KMS-11 (cell line): ENCODE measurements around the gene ICAM5.
"Not testable (repeated sequence)": the region's sequence is repeated elsewhere in the genome, so short reads cannot be mapped to it uniquely, and the experiment has no call there.

ENCODE experiments used
- H2AFZ ChIP-seq: fragments of 200-600 bp; sonication (generic); 2 replicates; pipeline ENCODE4 v1.6.1; 2016; ENCODE audit warnings: antibody characterized with exemption, mixed run types, low read depth
- H3K27ac ChIP-seq: fragments of 200-600 bp; sonication (generic); 2 replicates; pipeline ENCODE4 v1.6.1; 2016; ENCODE audit warnings: mild to moderate bottlenecking, mixed run types
- H3K27me3 ChIP-seq: fragments of 200-600 bp; sonication (generic); 2 replicates; pipeline ENCODE4 v1.6.1; 2017; ENCODE audit warnings: mild to moderate bottlenecking, low read depth, mixed run types, moderate library complexity; ENCODE audit not compliant: insufficient read depth
- H3K36me3 ChIP-seq: fragments of 200-600 bp; sonication (generic); 2 replicates; pipeline ENCODE4 v1.6.1; 2017; ENCODE audit warnings: mild to moderate bottlenecking, mixed run types; ENCODE audit not compliant: insufficient read depth
- H3K4me1 ChIP-seq: fragments of 200-600 bp; sonication (generic); 2 replicates; pipeline ENCODE4 v1.6.1; 2016; ENCODE audit warnings: mild to moderate bottlenecking, low read depth, mixed run types; ENCODE audit not compliant: poor library complexity, severe bottlenecking
- H3K4me2 ChIP-seq: fragments of 200-600 bp; sonication (generic); 2 replicates; pipeline ENCODE4 v1.7.0; 2016; ENCODE audit warnings: mild to moderate bottlenecking, mixed run types
- H3K4me3 ChIP-seq: fragments of 200-600 bp; sonication (generic); IDR thresholded peaks from 2 replicates; pipeline ENCODE4 v1.6.1; 2017; ENCODE audit warnings: low read depth, low read length, mixed read lengths; ENCODE audit not compliant: insufficient read depth
- H3K79me2 ChIP-seq: fragments of 200-600 bp; sonication (generic); 2 replicates; pipeline ENCODE4 v1.6.1; 2016; ENCODE audit warnings: low read depth, mixed run types; ENCODE audit not compliant: insufficient read depth
- H3K9ac ChIP-seq: fragments of 200-600 bp; sonication (generic); 2 replicates; pipeline ENCODE4 v1.6.1; 2016; ENCODE audit warnings: mild to moderate bottlenecking, mixed run types
- H4K20me1 ChIP-seq: fragments of 200-600 bp; sonication (generic); 2 replicates; pipeline ENCODE4 v1.6.1; 2016; ENCODE audit warnings: mild to moderate bottlenecking, mixed run types; ENCODE audit not compliant: insufficient read depth
- TF ChIP-seq, protein P1 (sequence below): fragments of 200-600 bp; sonication (generic); conservative IDR thresholded peaks from 2 replicates; pipeline ENCODE4 v1.6.1; 2017; ENCODE audit warnings: low read depth, mild to moderate bottlenecking, antibody characterized with exemption, low read length, moderate library complexity, mixed read lengths

Gene ICAM5

DNA sequence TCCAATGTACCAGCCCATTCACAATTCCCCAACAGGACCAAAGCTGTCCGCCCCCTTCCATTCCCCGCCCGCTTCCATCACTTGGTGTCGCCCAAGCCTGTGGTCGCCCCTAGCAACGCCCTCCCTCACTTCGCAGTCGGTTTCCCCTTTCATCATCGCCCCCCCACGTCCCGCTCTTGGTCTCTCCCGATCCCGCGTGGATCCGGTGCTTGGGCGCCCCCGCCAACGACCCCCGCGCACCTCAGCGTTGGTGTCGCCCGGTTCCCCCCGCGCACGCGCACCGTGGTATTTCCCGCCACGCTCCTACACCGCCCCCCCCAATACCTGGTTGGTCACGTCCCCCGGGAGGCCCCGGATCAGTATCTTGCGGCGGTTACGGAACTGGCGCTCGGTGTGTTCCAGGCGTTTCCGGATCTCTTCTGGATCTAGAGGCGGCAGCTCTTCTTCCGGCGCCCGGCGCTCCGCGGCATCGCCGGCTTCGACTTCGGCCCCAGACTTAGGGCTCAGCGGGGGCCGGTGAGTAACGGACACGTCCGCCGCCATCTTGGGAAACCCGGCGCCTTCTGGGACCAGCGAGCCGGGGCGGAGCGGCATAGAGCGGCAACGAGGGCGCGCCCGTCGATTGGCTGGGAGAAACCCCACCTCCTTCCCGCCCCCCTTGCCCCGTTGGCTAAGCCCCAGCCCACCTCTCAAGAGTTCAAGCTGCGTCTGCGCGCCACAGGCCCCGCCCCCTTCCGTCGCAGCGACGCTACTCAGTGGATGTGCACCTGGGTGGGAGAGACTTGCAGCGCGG, 43.4 kb downstream of the ICAM5 start, which contains the start of gene RAVER1:
TSS of gene RAVER1 (minus strand) at position 565 of the 793 bp plus-strand sequence. CDS start at position 543, 22 bp downstream.
- H3K27ac ChIP-seq = peak within 1 kb of the TSS; percentile 82
- H3K27me3 ChIP-seq = no peaks in the 10 kb centered on the region
- H3K4me3 ChIP-seq = no peak within 1 kb of the TSS
- peak within 1 kb of the TSS; percentile 85 for H3K9ac ChIP-seq
- peaks cover 16% of the 10 kb centered on the region for H3K4me1 ChIP-seq
- TF ChIP-seq, protein P1, sequence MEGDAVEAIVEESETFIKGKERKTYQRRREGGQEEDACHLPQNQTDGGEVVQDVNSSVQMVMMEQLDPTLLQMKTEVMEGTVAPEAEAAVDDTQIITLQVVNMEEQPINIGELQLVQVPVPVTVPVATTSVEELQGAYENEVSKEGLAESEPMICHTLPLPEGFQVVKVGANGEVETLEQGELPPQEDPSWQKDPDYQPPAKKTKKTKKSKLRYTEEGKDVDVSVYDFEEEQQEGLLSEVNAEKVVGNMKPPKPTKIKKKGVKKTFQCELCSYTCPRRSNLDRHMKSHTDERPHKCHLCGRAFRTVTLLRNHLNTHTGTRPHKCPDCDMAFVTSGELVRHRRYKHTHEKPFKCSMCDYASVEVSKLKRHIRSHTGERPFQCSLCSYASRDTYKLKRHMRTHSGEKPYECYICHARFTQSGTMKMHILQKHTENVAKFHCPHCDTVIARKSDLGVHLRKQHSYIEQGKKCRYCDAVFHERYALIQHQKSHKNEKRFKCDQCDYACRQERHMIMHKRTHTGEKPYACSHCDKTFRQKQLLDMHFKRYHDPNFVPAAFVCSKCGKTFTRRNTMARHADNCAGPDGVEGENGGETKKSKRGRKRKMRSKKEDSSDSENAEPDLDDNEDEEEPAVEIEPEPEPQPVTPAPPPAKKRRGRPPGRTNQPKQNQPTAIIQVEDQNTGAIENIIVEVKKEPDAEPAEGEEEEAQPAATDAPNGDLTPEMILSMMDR = no peak
- H3K36me3 ChIP-seq = no peaks in the 10 kb centered on the region; the same call in 1 of the 2 replicates
- H3K79me2 ChIP-seq = peaks cover 26% of the 10 kb centered on the region
- peak within 1 kb of the TSS; percentile 72 for H2AFZ ChIP-seq
- H3K4me2 ChIP-seq = peak within 1 kb of the TSS; percentile 82
- H4K20me1 ChIP-seq = no peaks in the 10 kb centered on the region

DNA sequence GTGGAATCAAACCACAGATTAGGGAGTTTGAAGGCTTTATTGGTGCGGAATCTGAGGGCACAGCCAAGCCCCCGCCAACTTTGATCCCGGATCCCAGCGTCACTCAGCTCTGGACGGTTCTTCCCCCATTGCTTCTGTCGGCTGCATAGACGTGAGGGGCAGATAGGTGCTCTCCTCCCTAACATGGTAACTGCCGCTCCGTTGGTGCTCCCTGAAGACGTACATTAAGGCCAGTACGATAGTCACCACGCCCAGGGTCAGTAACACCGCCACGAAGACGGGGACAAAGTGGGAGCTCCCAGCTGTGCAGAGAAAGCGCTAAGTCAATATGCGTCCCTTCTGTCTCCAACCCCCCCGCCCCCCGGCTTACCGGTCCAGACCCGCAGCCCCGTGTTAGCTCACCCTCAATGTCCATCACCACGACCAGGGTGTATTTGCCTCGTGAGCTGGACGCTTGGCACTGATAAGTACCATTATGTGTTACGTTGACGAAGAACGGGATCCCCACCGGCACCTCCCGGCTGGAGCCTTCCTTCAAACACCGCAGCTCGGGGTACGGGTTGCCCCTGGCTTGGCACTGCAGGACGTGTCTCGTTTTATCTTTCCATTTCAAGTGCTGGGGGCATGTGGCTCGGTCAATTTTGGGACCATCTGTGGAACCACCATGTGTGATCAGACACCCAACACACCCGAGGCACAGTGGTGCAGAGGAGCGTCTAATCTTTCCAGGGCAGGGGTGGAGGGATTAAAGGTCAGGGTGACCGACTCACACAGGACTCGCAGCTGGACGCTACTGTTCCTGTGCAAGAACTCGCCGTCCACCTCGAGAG, 44.2 kb downstream of the ICAM5 start:
- peaks cover 26% of the 10 kb centered on the region for H3K79me2 ChIP-seq
- H3K27me3 ChIP-seq = no peaks in the 10 kb centered on the region
- H3K4me3 ChIP-seq = no peak overlapping the region
- H3K36me3 ChIP-seq = no peaks in the 10 kb centered on the region; the same call in 1 of the 2 replicates
- peak overlapping the region; percentile 62 for H2AFZ ChIP-seq
- peak overlapping the region; percentile 85; the same call in 1 of the 2 replicates for H3K9ac ChIP-seq
- H3K4me2 ChIP-seq = peak overlapping the region; percentile 58
- peaks cover 16% of the 10 kb centered on the region for H3K4me1 ChIP-seq
- TF ChIP-seq, protein P1 = no peak
- no peak overlapping the region for H3K27ac ChIP-seq
- no peaks in the 10 kb centered on the region for H4K20me1 ChIP-seq

DNA sequence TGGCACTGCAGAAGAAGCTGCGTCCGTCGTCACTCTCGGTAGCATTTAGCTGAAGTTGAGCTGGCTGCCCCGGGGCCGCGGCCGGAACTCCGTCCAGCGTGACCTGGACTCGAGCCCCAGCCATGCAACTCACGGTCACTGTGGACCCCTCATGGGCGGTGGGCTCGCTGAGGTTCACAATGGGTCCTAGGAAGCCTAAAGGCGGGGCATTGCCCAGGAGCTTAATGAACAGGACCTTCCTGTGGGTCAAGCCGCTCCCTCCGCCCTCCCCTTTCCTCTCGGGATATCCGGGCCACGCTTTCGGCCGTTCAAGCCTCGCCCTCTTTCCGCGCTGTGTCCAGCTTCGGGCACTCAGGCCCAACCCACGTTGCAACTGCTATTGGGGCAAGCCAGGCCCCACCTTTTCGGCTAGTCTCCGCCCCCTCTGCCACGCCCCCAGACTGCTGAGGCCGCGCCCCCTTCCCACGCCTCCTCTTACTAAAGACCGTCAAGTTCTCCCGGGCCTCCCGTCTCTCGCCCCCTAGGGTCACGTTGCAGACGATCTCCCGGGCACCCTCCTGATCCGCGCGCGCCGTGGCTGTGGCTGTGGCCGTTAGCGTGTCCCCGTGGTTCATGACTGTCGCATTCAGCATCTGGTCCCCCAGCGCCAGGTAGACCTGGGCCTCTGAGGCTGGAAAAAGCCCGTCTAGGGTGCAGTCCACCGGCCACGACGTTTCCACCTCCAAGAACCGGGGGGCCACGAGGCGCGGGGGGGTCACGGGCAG, 45.0 kb downstream of the ICAM5 start:
- peaks cover 26% of the 10 kb centered on the region for H3K79me2 ChIP-seq
- no peak overlapping the region for H3K4me3 ChIP-seq
- H2AFZ ChIP-seq = no peak overlapping the region
- H3K36me3 ChIP-seq = no peaks in the 10 kb centered on the region; the same call in 1 of the 2 replicates
- H3K4me2 ChIP-seq = peak overlapping the region; percentile 58; the same call in 1 of the 2 replicates
- TF ChIP-seq, protein P1 = no peak
- no peaks in the 10 kb centered on the region for H4K20me1 ChIP-seq
- peaks cover 16% of the 10 kb centered on the region for H3K4me1 ChIP-seq
- H3K27ac ChIP-seq = no peak overlapping the region
- no peaks in the 10 kb centered on the region for H3K27me3 ChIP-seq
- no peak overlapping the region for H3K9ac ChIP-seq

DNA sequence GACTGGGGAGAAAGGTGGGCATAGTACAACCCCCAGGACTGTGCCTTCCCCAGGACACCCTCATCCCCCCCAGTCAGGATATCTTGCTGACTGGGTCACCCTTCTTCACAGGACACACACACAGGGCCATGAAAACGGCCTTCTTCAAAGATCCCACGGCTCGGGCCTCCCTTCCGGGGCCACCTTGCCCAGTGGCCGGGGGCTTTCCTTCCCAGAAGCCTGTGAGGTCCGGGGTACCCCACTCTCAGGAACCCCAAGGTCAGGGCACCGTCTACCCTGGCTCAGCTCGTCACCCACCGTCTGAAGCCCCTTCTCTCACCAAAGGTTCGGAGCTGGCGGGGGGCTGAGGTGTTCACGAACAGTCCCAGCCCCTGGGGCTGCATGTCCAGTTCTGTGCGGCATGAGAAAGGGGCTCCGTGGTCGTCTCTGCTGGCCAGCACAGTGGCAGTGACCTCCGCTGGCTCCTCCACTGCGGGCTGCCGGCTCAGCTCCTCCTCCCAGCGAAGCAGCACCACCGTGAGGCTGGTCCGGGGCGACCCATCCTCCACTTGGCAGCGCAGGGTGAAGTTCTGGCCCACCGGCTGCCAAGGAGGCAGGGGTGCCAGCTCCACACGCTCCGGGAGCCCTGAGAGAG, 45.7 kb downstream of the ICAM5 start:
- TF ChIP-seq, protein P1 = no peak
- no peak overlapping the region for H3K9ac ChIP-seq
- H2AFZ ChIP-seq = no peak overlapping the region
- H3K36me3 ChIP-seq = no peaks in the 10 kb centered on the region; the same call in 1 of the 2 replicates
- peaks cover 22% of the 10 kb centered on the region for H3K79me2 ChIP-seq
- no peaks in the 10 kb centered on the region for H3K27me3 ChIP-seq
- no peak overlapping the region for H3K4me3 ChIP-seq
- peaks cover 16% of the 10 kb centered on the region for H3K4me1 ChIP-seq
- no peak overlapping the region for H3K27ac ChIP-seq
- H4K20me1 ChIP-seq = no peaks in the 10 kb centered on the region
- H3K4me2 ChIP-seq = no peak overlapping the region

DNA sequence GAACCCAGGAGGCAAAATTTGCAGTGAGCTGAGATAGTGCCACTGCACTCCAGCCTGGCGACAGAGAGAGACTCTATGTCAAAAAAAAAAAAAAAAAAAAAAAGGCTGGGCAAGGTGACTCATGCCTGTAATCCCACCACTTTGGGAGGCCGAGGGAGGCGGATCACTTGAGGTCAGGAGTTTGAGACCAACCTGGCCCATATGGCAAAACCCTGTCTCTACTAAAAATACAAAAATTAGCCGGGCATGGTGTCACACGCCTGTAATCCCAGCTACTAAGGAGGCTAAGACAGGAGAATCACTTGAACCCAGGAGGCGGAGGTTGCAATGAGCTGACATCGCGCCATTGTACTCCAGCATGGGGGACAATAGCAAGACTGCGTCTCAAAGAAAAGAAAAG, 47.0 kb downstream of the ICAM5 start:
- H3K27ac ChIP-seq, H3K9ac ChIP-seq, H3K4me3 ChIP-seq, H2AFZ ChIP-seq, H3K27me3 ChIP-seq, H3K4me2 ChIP-seq, H3K36me3 ChIP-seq, H4K20me1 ChIP-seq: not testable (repeated sequence)
- Histone ChIP-seq H3K4me1 (peaks cover 11% of the 10 kb centered on the region), H3K79me2 (peaks cover 11% of the 10 kb centered on the region)
